ENCODE results near the gene CRACDL.

- TF ChIP-seq TAF1 (IDR thresholded peaks at IDR 0.05; ENCODE audit: borderline replicate concordance, low read depth, low read length) (no peak), POLR2A (IDR thresholded peaks at IDR 0.05; ENCODE audit: low read depth, low read length) (no peak)
Measured at GRCh38 chr2:98908931-98909316, 27.1 kb downstream of the CRACDL start.

All from GM12892 (cell line).